Inflammatory macrophage treated with lipopolysaccharide for 1 hour (primary cell): ENCODE data around the gene LSM5.
"Not testable (repeated sequence)": the region's sequence is repeated elsewhere in the genome, so short reads cannot be mapped to it uniquely, and the experiment has no call there.

ENCODE experiments used
- DNase-seq, 2 donors: peaks; one replicate each; pipeline ENCODE4 v3.0.0-alpha.2; 2020 to 2022

The LSM5 gene

GRCh38 chr7:32502728-32503127 lies 12.5 kb upstream of the LSM5 start:
- peak; percentile 19 to 45 for DNase-seq

- DNase-seq, result peak in 1 of 2 donors; percentile 16
Measured at GRCh38 chr7:32501522-32501921, 11.3 kb upstream of the LSM5 start.

GRCh38 chr7:32500922-32501341 lies 10.8 kb upstream of the LSM5 start:
- peak; percentile 80 to 81 for DNase-seq

GRCh38 chr7:32500216-32500615 lies 10.0 kb upstream of the LSM5 start:
- DNase-seq, result not testable (repeated sequence)

- DNase-seq, result not testable (repeated sequence)
Measured at GRCh38 chr7:32499755-32500154, 9.6 kb upstream of the LSM5 start.

GRCh38 chr7:32496052-32496813 lies 6.1 kb upstream of the LSM5 start:
- no peak for DNase-seq

GRCh38 chr7:32495298-32496051 lies 5.3 kb upstream of the LSM5 start, which contains the start of gene AVL9:
TSS of gene AVL9 (plus strand) at chr7:32495489. CDS start at chr7:32495710, 221 bp downstream.
- DNase-seq, result peak; percentile 94

GRCh38 chr7:32494946-32495297 lies 4.7 kb upstream of the LSM5 start:
- DNase-seq, result no peak

GRCh38 chr7:32489788-32490126 lies 423 bp downstream of the LSM5 start:
- no peak for DNase-seq

- DNase-seq, result no peak
Measured at GRCh38 chr7:32481921-32482320, 8.3 kb downstream of the LSM5 start.

GRCh38 chr7:32481176-32481575 lies 9.0 kb downstream of the LSM5 start:
- DNase-seq, result no peak

GRCh38 chr7:32479574-32480200 lies 10.5 kb downstream of the LSM5 start:
- DNase-seq, result peak; percentile 18 to 40

GRCh38 chr7:32477649-32477980 lies 12.6 kb downstream of the LSM5 start:
- DNase-seq, result no peak

- DNase-seq, result no peak
Measured at GRCh38 chr7:32476816-32477648, 13.1 kb downstream of the LSM5 start.

GRCh38 chr7:32474008-32474407 lies 16.2 kb downstream of the LSM5 start:
- DNase-seq, result no peak

- DNase-seq, result no peak
Measured at GRCh38 chr7:32472015-32472414, 18.2 kb downstream of the LSM5 start.

GRCh38 chr7:32470871-32471270 lies 19.3 kb downstream of the LSM5 start:
- no peak for DNase-seq

- not testable (repeated sequence) for DNase-seq
Measured at GRCh38 chr7:32470004-32470403, 20.2 kb downstream of the LSM5 start.

- DNase-seq, result not testable (repeated sequence)
Measured at GRCh38 chr7:32464641-32465416, 25.4 kb downstream of the LSM5 start.

- no peak for DNase-seq
Measured at GRCh38 chr7:32462977-32463376, 27.2 kb downstream of the LSM5 start.

GRCh38 chr7:32462451-32462850 lies 27.7 kb downstream of the LSM5 start:
- no peak for DNase-seq

GRCh38 chr7:32461484-32461883 lies 28.7 kb downstream of the LSM5 start:
- DNase-seq, result no peak
